IMR-90 (cell line): Measurements from ENCODE around the gene C1R. TPM values are rescaled to one million over a fixed set of nuclear protein-coding genes. Genes with fewer than 3 reads are reported as not detected.

Experiments
- ATAC-seq: fragments of 200-7000 bp; cut with Tn5 transposase; 2 replicates; pipeline ENCODE4 v1.9.1; 2020; ENCODE audit warnings: low read depth, mild to moderate bottlenecking, moderate library complexity
- BruUV-seq: library from RNA; stranded (reverse); fragments of 400-500 nt; replicated peaks from 2 replicates; lab custom pipeline; 2021; lab: Mats Ljungman, UMichigan
- CTCF ChIA-PET: fragments of 300-600 bp; formaldehyde crosslinking; extraction: SDS; loops from one replicate; lab custom pipeline; 2021; ENCODE audit warnings: antibody characterized with exemption; lab: Yijun Ruan, JAX
- POLR2A ChIA-PET: fragments of 300-600 bp; sonication (Branson Sonifier 250); formaldehyde crosslinking; loops from one replicate; lab custom pipeline; 2022; ENCODE audit warnings: antibody characterized with exemption; ENCODE audit not compliant: unreplicated experiment; lab: Charles Lee
- DNase-seq: peaks from one replicate; pipeline ENCODE4 v3.0.0; 2013
- H2AFZ ChIP-seq: replicated peaks from 2 replicates; pipeline ENCODE3; 2013; ENCODE audit warnings: low read length, mild to moderate bottlenecking; ENCODE audit not compliant: poor library complexity
- H2AK5ac ChIP-seq: 2 replicates; pipeline ENCODE4 v1.6.1; 2013; ENCODE audit warnings: low read depth, low read length, inconsistent platforms
- H2AK9ac ChIP-seq: replicated peaks from 2 replicates; pipeline ENCODE3; 2013; ENCODE audit warnings: mild to moderate bottlenecking, low read depth, low read length, moderate library complexity; ENCODE audit not compliant: poor library complexity
- H2BK120ac ChIP-seq: 2 replicates; pipeline ENCODE4 v1.6.1; 2013; ENCODE audit warnings: low read depth, low read length, inconsistent platforms
- H2BK15ac ChIP-seq: 3 replicates; pipeline ENCODE4 v1.6.1; 2013; ENCODE audit warnings: low read depth, low read length, inconsistent platforms
- H2BK20ac ChIP-seq: 2 replicates; pipeline ENCODE4 v1.6.1; 2013; ENCODE audit warnings: low read depth, mild to moderate bottlenecking, inconsistent platforms, low read length, moderate library complexity
- H2BK5ac ChIP-seq: 2 replicates; pipeline ENCODE4 v1.6.1; 2013; ENCODE audit warnings: mild to moderate bottlenecking, low read depth, low read length, inconsistent platforms; ENCODE audit not compliant: poor library complexity, severe bottlenecking
- H3K14ac ChIP-seq: replicated peaks from 2 replicates; pipeline ENCODE4 v1.6.1; 2013; ENCODE audit warnings: low read depth, low read length, inconsistent platforms
- H3K18ac ChIP-seq: 2 replicates; pipeline ENCODE4 v1.6.1; 2013; ENCODE audit warnings: low read depth, low read length, control low read depth
- H3K23ac ChIP-seq: 2 replicates; pipeline ENCODE4 v1.6.1; 2013; ENCODE audit warnings: low read depth, low read length, inconsistent platforms
- H3K27ac ChIP-seq: 2 replicates; pipeline ENCODE4 v1.5.1; 2013; ENCODE audit warnings: mild to moderate bottlenecking, control low read depth, low read length; ENCODE audit not compliant: insufficient read depth
- H3K27me3 ChIP-seq: 2 replicates; pipeline ENCODE4 v1.6.1; 2013; ENCODE audit warnings: low read length; ENCODE audit not compliant: control insufficient read depth, insufficient read depth
- H3K36me3 ChIP-seq: 2 replicates; pipeline ENCODE4 v1.6.1; 2013; ENCODE audit warnings: low read length, mixed read lengths; ENCODE audit not compliant: control insufficient read depth, insufficient read depth
- H3K4ac ChIP-seq: 2 replicates; pipeline ENCODE4 v1.6.1; 2013; ENCODE audit warnings: low read depth, low read length, inconsistent platforms
- H3K4me1 ChIP-seq: 2 replicates; pipeline ENCODE4 v1.6.1; 2013; ENCODE audit warnings: low read length, mixed read lengths; ENCODE audit not compliant: control insufficient read depth, insufficient read depth
- H3K4me2 ChIP-seq: 2 replicates; pipeline ENCODE4 v1.6.1; 2013; ENCODE audit warnings: low read depth, mild to moderate bottlenecking, control low read depth, low read length, moderate library complexity
- H3K4me3 ChIP-seq: 2 replicates; pipeline ENCODE4 v1.5.1; 2013; ENCODE audit warnings: low read depth, mild to moderate bottlenecking, control low read depth, low read length, moderate library complexity; ENCODE audit not compliant: insufficient read depth
- H3K56ac ChIP-seq: 2 replicates; pipeline ENCODE4 v1.6.1; 2013; ENCODE audit warnings: low read length, inconsistent platforms; ENCODE audit not compliant: insufficient read depth; ENCODE audit errors: extremely low read depth
- H3K79me1 ChIP-seq, 2 experiments: 2 replicates each; pipeline ENCODE4 v1.6.1; 2013; ENCODE audit warnings: low read length in 2 of 2, inconsistent platforms in 1 of 2, low read depth in 1 of 2
- H3K9ac ChIP-seq: 2 replicates; pipeline ENCODE4 v1.6.1; 2013; ENCODE audit warnings: low read depth, low read length, control low read depth
- H3K9me1 ChIP-seq: 2 replicates; pipeline ENCODE4 v1.6.1; 2013; ENCODE audit warnings: low read length, inconsistent platforms; ENCODE audit not compliant: insufficient read depth
- H3K9me3 ChIP-seq: 2 replicates; pipeline ENCODE4 v1.6.1; 2013; ENCODE audit warnings: low read length; ENCODE audit not compliant: control insufficient read depth, insufficient read depth
- H4K20me1 ChIP-seq: 2 replicates; pipeline ENCODE4 v1.6.1; 2013; ENCODE audit warnings: low read length, inconsistent platforms; ENCODE audit not compliant: insufficient read depth
- H4K5ac ChIP-seq: 2 replicates; pipeline ENCODE4 v1.6.1; 2013; ENCODE audit warnings: mild to moderate bottlenecking, low read depth, low read length, control low read depth
- H4K8ac ChIP-seq, 2 experiments: 2 replicates each; pipeline ENCODE4 v1.6.1; 2013; ENCODE audit warnings: low read depth in 2 of 2, low read length in 2 of 2, control low read depth in 1 of 2, inconsistent platforms in 1 of 2
- H4K91ac ChIP-seq: 2 replicates; pipeline ENCODE4 v1.6.1; 2013; ENCODE audit warnings: low read depth, low read length, inconsistent platforms; ENCODE audit not compliant: insufficient read depth
- BHLHE40 ChIP-seq: fragments of 150-350 bp; IDR thresholded peaks from 2 replicates; pipeline ENCODE4 v1.6.1; 2016; ENCODE audit warnings: mild to moderate bottlenecking, low read depth, low read length
- CEBPB ChIP-seq: IDR thresholded peaks from 2 replicates; pipeline ENCODE4 v1.6.1; 2012; ENCODE audit warnings: low read depth, low read length, improper control_type of control experiment
- CHD1 ChIP-seq: IDR thresholded peaks from 2 replicates; pipeline ENCODE4 v1.6.1; 2012; ENCODE audit warnings: low read depth, low read length, improper control_type of control experiment
- CTCF ChIP-seq: conservative IDR thresholded peaks from 2 replicates; pipeline ENCODE4 v1.5.1; 2012; ENCODE audit warnings: mild to moderate bottlenecking, low read depth, low read length, improper control_type of control experiment
- ELK1 ChIP-seq: fragments of 150-350 bp; IDR thresholded peaks from 2 replicates; pipeline ENCODE4 v1.6.1; 2016; ENCODE audit warnings: low read depth, mild to moderate bottlenecking, low read length, moderate library complexity, borderline replicate concordance
- FOS ChIP-seq: fragments of 150-350 bp; IDR thresholded peaks from 2 replicates; pipeline ENCODE4 v1.6.1; 2016; ENCODE audit warnings: low read depth, low read length
- MAFK ChIP-seq: IDR thresholded peaks from 2 replicates; pipeline ENCODE4 v1.6.1; 2012; ENCODE audit warnings: low read depth, low read length, improper control_type of control experiment
- MAZ ChIP-seq: IDR thresholded peaks from 2 replicates; pipeline ENCODE4 v1.6.1; 2012; ENCODE audit warnings: low read depth, mild to moderate bottlenecking, low read length, improper control_type of control experiment, moderate library complexity, borderline replicate concordance
- MXI1 ChIP-seq: IDR thresholded peaks from 2 replicates; pipeline ENCODE4 v1.6.1; 2012; ENCODE audit warnings: low read depth, mild to moderate bottlenecking, low read length, moderate library complexity, borderline replicate concordance
- NFE2L2 ChIP-seq: fragments of 150-350 bp; IDR thresholded peaks from 2 replicates; pipeline ENCODE4 v1.6.1; 2016; ENCODE audit warnings: low read depth, mild to moderate bottlenecking, low read length
- POLR2A ChIP-seq: IDR thresholded peaks from 2 replicates; pipeline ENCODE4 v1.6.1; 2012; ENCODE audit warnings: mild to moderate bottlenecking, low read depth, low read length
- RAD21 ChIP-seq: IDR thresholded peaks from 2 replicates; pipeline ENCODE4 v1.6.1; 2012; ENCODE audit warnings: low read length, improper control_type of control experiment
- RCOR1 ChIP-seq: IDR thresholded peaks from 2 replicates; pipeline ENCODE4 v1.6.1; 2012; ENCODE audit warnings: mild to moderate bottlenecking, low read length, improper control_type of control experiment; ENCODE audit not compliant: insufficient replicate concordance
- RFX5 ChIP-seq: IDR thresholded peaks from 2 replicates; pipeline ENCODE4 v1.8.0; 2012; ENCODE audit warnings: low read depth, mild to moderate bottlenecking, low read length, moderate library complexity
- SMC3 ChIP-seq: fragments of 150-350 bp; IDR thresholded peaks from 2 replicates; pipeline ENCODE4 v1.6.1; 2016; ENCODE audit warnings: low read depth, mild to moderate bottlenecking, antibody characterized with exemption, low read length, moderate library complexity
- USF2 ChIP-seq: fragments of 150-350 bp; IDR thresholded peaks from 2 replicates; pipeline ENCODE4 v1.6.1; 2017; ENCODE audit warnings: mild to moderate bottlenecking, antibody characterized with exemption, low read length, low read depth
- WGBS, 2 experiments: methylation state at CpG; one replicate each; pipeline versions ENCODE4 v1.1.5 to v1.1.7; 2013; ENCODE audit warnings: missing lambda C conversion rate in 2 of 2; ENCODE audit not compliant: insufficient read length in 1 of 2; ENCODE audit errors: extremely low coverage in 2 of 2; 5-methylcytosine and 5-hydroxymethylcytosine counted together
- dilution Hi-C: fragments of 300-500 bp; cut with HindIII; formaldehyde crosslinking; loops from one replicate; pipeline ENCODE4 v1.14.3; 2018; ENCODE audit warnings: low sequenced_read_pairs; ENCODE audit not compliant: unreplicated experiment
- in situ Hi-C: fragments of 300-500 bp; cut with MboI; formaldehyde crosslinking; loops from 3 replicates; pipeline ENCODE4 v1.14.3; 2019; ENCODE audit warnings: low sequenced_read_pairs, inconsistent platforms, mixed read lengths
- intact Hi-C: fragments of 100-400 bp; cut with micrococcal nuclease; formaldehyde crosslinking; loops from 2 replicates; pipeline ENCODE4 v1.10.0; 2022
- polyA plus RNA-seq, 3 experiments: library from polyadenylated mRNA; depleted of rRNA; stranded (reverse); fragments of >200 nt; gene quantifications; 2 replicates each; pipeline ENCODE4 v1.2.3, GENCODE V29; 2012; ENCODE audit warnings: low replicate concordance in 1 of 3
- total RNA-seq: library from RNA; depleted of rRNA; stranded (reverse); fragments of >200 nt; gene quantifications from 2 replicates; pipeline ENCODE4 v1.2.3, GENCODE V29; 2012

The C1R gene
- total and polyA plus RNA-seq, 2 of the 4 experiments (the other 2 are of a cell fraction): 38.4 to 165 TPM

- H2BK15ac ChIP-seq: no peak overlapping the region
Measured at GRCh38 chr12:7073946-7074345, 18.3 kb downstream of the C1R start.

More at GRCh38 chr12:7073946-7074345, 18.3 kb downstream of the C1R start:
- CTCF ChIA-PET: interaction anchor here (0.6 kb wide), 1 partner anchor 112 kb away, joined by 3 read pairs; no protein-coding TSS in a partner anchor
- no CpG with 5 or more reads among the region's 1 CpG for WGBS, 2 experiments
- Histone ChIP-seq H3K56ac (no peak overlapping the region), H3K14ac (no peak overlapping the region), H3K27ac (no peak overlapping the region), H3K4me3 (no peak overlapping the region), H2BK5ac (no peak overlapping the region), H3K27me3 (no peaks in the 10 kb centered on the region), H2AFZ (no peak overlapping the region), H3K23ac (no peak overlapping the region), H2BK120ac (no peak overlapping the region), H4K91ac (no peak overlapping the region), H2AK5ac (no peak overlapping the region), H4K20me1 (no peaks in the 10 kb centered on the region), H3K4me2 (no peak overlapping the region), H2BK20ac (no peak overlapping the region), H4K5ac (no peak overlapping the region), H3K9me1 (peaks cover 11% of the 10 kb centered on the region), H3K9me3 (no peaks in the 10 kb centered on the region), H3K4me1 (peaks cover 14% of the 10 kb centered on the region), H3K36me3 (peaks cover 16% of the 10 kb centered on the region), H3K18ac (no peak overlapping the region), H2AK9ac (no peak overlapping the region), H3K4ac (no peak overlapping the region), H3K9ac (no peak overlapping the region), H3K79me1 (no peaks in the 10 kb centered on the region), H4K8ac (no peak overlapping the region)
- BruUV-seq: no TSS peak
- ATAC-seq (no peak), DNase-seq (no peak)
- in situ Hi-C loops: loop anchor here (25.0 kb wide), 1 partner anchor 563 kb away; no protein-coding TSS in a partner anchor
- TF ChIP-seq CTCF: no peak
- TF ChIP-seq MAFK: no peak
- no peak for TF ChIP-seq ELK1
- TF ChIP-seq USF2: no peak
- no peak for TF ChIP-seq CEBPB
- no peak for TF ChIP-seq RAD21
- TF ChIP-seq SMC3: no peak
- TF ChIP-seq MAZ: no peak
- no peak for TF ChIP-seq NFE2L2
- TF ChIP-seq MXI1: no peak
- TF ChIP-seq RFX5: no peak
- no peak for TF ChIP-seq RCOR1
- no peak for TF ChIP-seq FOS
- TF ChIP-seq CHD1: no peak
- no peak for TF ChIP-seq BHLHE40
- no peak for TF ChIP-seq POLR2A
- POLR2A ChIA-PET: no interaction called here
- dilution Hi-C loops: no loop called here
- intact Hi-C loops: no loop called here
